HG03108 (cell line): ENCODE results near the gene OR14A16.

ENCODE experiments used
- ATAC-seq: cut with Tn5 transposase; IDR thresholded peaks from one replicate; pipeline ENCODE4 v1.9.1; 2021; ENCODE audit warnings: moderate library complexity; ENCODE audit not compliant: unreplicated experiment

Gene OR14A16

GRCh38 chr1:247769603-247770002, 54.3 kb downstream of the OR14A16 start:
- ATAC-seq, result no peak
